A549 (cell line): ENCODE measurements around the gene WDR35.

Source experiments
- CTCF ChIP-seq: fragments of >200 bp; sonication (Bioruptor Twin); formaldehyde crosslinking; IDR thresholded peaks from 3 replicates; pipeline ENCODE4 v1.5.1; 2016
- E2F6 ChIP-seq: IDR thresholded peaks from 2 replicates; pipeline ENCODE4 v1.6.1; 2012; ENCODE audit warnings: low read depth, borderline replicate concordance
- FOSL2 ChIP-seq, 2 experiments: fragments of 450-650 bp in 1 of 2; fragments of >200 bp in 1 of 2; sonication (Bioruptor Twin) in 1 of 2; formaldehyde crosslinking; IDR thresholded peaks; 2 replicates each; pipeline versions ENCODE4 v1.5.0 to v1.6.1; 2016 to 2020; ENCODE audit warnings: mild to moderate bottlenecking in 1 of 2, moderate library complexity in 1 of 2
- RAD21 ChIP-seq, 2 experiments: fragments of >200 bp in 1 of 2; sonication (Bioruptor Twin) in 1 of 2; formaldehyde crosslinking in 1 of 2; IDR thresholded peaks in 1 of 2; conservative IDR thresholded peaks in 1 of 2; 2 replicates in 1 of 2; 3 replicates in 1 of 2; pipeline ENCODE4 v1.6.1; 2012 to 2018; ENCODE audit warnings: inconsistent platforms in 1 of 2
- RFX5 ChIP-seq: fragments of 450-650 bp; IDR thresholded peaks from 2 replicates; pipeline ENCODE4 v1.7.1; 2014; ENCODE audit warnings: antibody characterized with exemption, mild to moderate bottlenecking, moderate library complexity

- TF ChIP-seq CTCF (no peak), RFX5 (no peak), FOSL2 (IDR thresholded peaks at IDR 0.05) (no peak), FOSL2 (CRISPR knock-in tag; IDR thresholded peaks at IDR 0.05) (no peak), E2F6 (no peak), RAD21 (conservative IDR thresholded peaks at IDR 0.05 in 1 of 2, IDR thresholded peaks at IDR 0.05 in 1 of 2) (no peak)
Observed at GRCh38 chr2:19868701-19869580, 121.0 kb downstream of the WDR35 start.
